K562 (cell line): Measurements from ENCODE around the gene CD2. TPM values are rescaled to one million over a fixed set of nuclear protein-coding genes. Genes with fewer than 3 reads are reported as not detected.

ENCODE experiments used
- ATAC-seq: fragments of 200-7000 bp; cut with Tn5 transposase; 3 replicates; pipeline ENCODE4 v1.9.1; 2020; ENCODE audit warnings: moderate library complexity
- BruUV-seq: library from RNA; stranded (reverse); fragments of 400-500 nt; replicated peaks from 2 replicates; lab custom pipeline; 2021; lab: Mats Ljungman, UMichigan
- CTCF ChIA-PET: fragments of 300-600 bp; formaldehyde crosslinking; extraction: SDS; loops from one replicate; lab custom pipeline; 2021; ENCODE audit warnings: low intra/inter-chr PET ratio; lab: Yijun Ruan, JAX
- POLR2A ChIA-PET: fragments of 300-600, 350-650 bp; sonication (Branson Sonifier 250); formaldehyde crosslinking; extraction: SDS; loops from one replicate; lab custom pipeline; 2021; ENCODE audit warnings: antibody characterized with exemption, inconsistent platforms; lab: Yijun Ruan, JAX
- DNase-seq, 4 experiments: peaks; one replicate each; pipeline versions ENCODE4 v3.0.0 to v3.0.0-alpha.2; 2011 to 2018; ENCODE audit warnings: low spot score in 3 of 4, mixed read lengths in 3 of 4; ENCODE audit errors: extremely low read depth in 1 of 4
- FAIRE-seq: peaks from 2 replicates; lab custom pipeline; 2011; peaks lifted over from hg19 to GRCh38; lab: Jason Lieb, UNC
- H2AFZ ChIP-seq: 2 replicates; pipeline ENCODE4 v1.6.0; 2011; ENCODE audit warnings: low read depth, low read length, control low read depth, inconsistent platforms
- H3K27ac ChIP-seq: fragments of 200-600 bp; 3 replicates; pipeline ENCODE4 v1.8.0; 2011; ENCODE audit warnings: low read depth, mild to moderate bottlenecking, control low read depth, inconsistent platforms, low read length, moderate library complexity, mixed read lengths; ENCODE audit errors: extremely low read depth
- H3K27me3 ChIP-seq, 2 experiments: fragments of 300-600 bp in 1 of 2; 2 replicates in 1 of 2; 3 replicates in 1 of 2; pipeline versions ENCODE4 v1.6.0 to v1.8.0; 2011; ENCODE audit warnings: inconsistent platforms in 2 of 2, low read length in 2 of 2, mild to moderate bottlenecking in 1 of 2, mixed read lengths in 1 of 2, moderate library complexity in 1 of 2; ENCODE audit not compliant: control insufficient read depth in 2 of 2, insufficient read depth in 2 of 2
- H3K36me3 ChIP-seq: fragments of 300-600 bp; 3 replicates; pipeline ENCODE4 v1.8.0; 2011; ENCODE audit warnings: mild to moderate bottlenecking, low read length, inconsistent platforms; ENCODE audit not compliant: control insufficient read depth, insufficient read depth
- H3K4me1 ChIP-seq, 2 experiments: fragments of 200-600 bp in 1 of 2; replicated peaks in 1 of 2; 2 replicates in 1 of 2; 3 replicates in 1 of 2; pipeline versions ENCODE4 v1.5.1 to v1.8.0; 2011; ENCODE audit warnings: inconsistent platforms in 2 of 2, low read length in 2 of 2, mild to moderate bottlenecking in 1 of 2, mixed read lengths in 1 of 2, moderate library complexity in 1 of 2; ENCODE audit not compliant: control insufficient read depth in 2 of 2, insufficient read depth in 2 of 2
- H3K4me2 ChIP-seq: 2 replicates; pipeline ENCODE4 v1.6.1; 2011; ENCODE audit warnings: low read length, control low read depth, inconsistent platforms, mixed read lengths; ENCODE audit not compliant: insufficient read depth
- H3K4me3 ChIP-seq: fragments of 200-600 bp; sonication (generic), shearing (Covaris generic); 2 replicates; pipeline ENCODE4 v1.5.1; 2016; ENCODE audit warnings: control low read depth, inconsistent platforms
- H3K79me2 ChIP-seq: fragments of 200-600 bp; 3 replicates; pipeline ENCODE4 v1.8.0; 2011; ENCODE audit warnings: low read length, inconsistent platforms; ENCODE audit not compliant: control insufficient read depth, insufficient read depth
- H3K9ac ChIP-seq, 2 experiments: 2 replicates each; pipeline versions ENCODE4 v1.6.0 to v1.6.1; 2011; ENCODE audit warnings: low read depth in 2 of 2, low read length in 2 of 2, control low read depth in 1 of 2, inconsistent platforms in 1 of 2, mild to moderate bottlenecking in 1 of 2, mixed read lengths in 1 of 2; ENCODE audit not compliant: insufficient read depth in 1 of 2
- H3K9me1 ChIP-seq: one replicate; pipeline ENCODE4 v1.6.0; 2011; ENCODE audit warnings: inconsistent platforms, mild to moderate bottlenecking, low read length, moderate library complexity; ENCODE audit not compliant: control insufficient read depth, insufficient read depth
- H3K9me3 ChIP-seq: replicated peaks from 2 replicates; pipeline ENCODE4 v1.5.1; 2011; ENCODE audit warnings: low read depth, low read length, inconsistent platforms; ENCODE audit not compliant: control insufficient read depth, insufficient read depth
- H4K20me1 ChIP-seq: replicated peaks from 2 replicates; pipeline ENCODE4 v1.6.1; 2011; ENCODE audit warnings: low read length, inconsistent platforms, mixed read lengths; ENCODE audit not compliant: control insufficient read depth, insufficient read depth
- CREBBP ChIP-seq: IDR thresholded peaks from one replicate; pipeline ENCODE4 v1.6.1; 2012; ENCODE audit warnings: low read depth, mild to moderate bottlenecking, control low read depth, inconsistent platforms, low read length
- FOXK1 ChIP-seq: sonication (generic); formaldehyde crosslinking; IDR thresholded peaks from 2 replicates; pipeline ENCODE4 v1.8.0; 2022; ENCODE audit warnings: missing genetic modification reagents, mild to moderate bottlenecking, borderline replicate concordance
- ILK ChIP-seq: fragments of 450-650 bp; IDR thresholded peaks from 2 replicates; pipeline ENCODE4 v1.6.1; 2016; ENCODE audit warnings: missing genetic modification characterization, low read depth, mild to moderate bottlenecking, missing compliant biosample characterization, moderate library complexity, borderline replicate concordance
- MEF2A ChIP-seq: IDR thresholded peaks from 2 replicates; pipeline ENCODE4 v1.6.1; 2011; ENCODE audit warnings: low read depth, mild to moderate bottlenecking, low read length, moderate library complexity; ENCODE audit not compliant: control insufficient read depth
- MEF2D ChIP-seq: conservative IDR thresholded peaks from 2 replicates; pipeline ENCODE4 v1.6.1; 2016; ENCODE audit warnings: low read depth, missing genetic modification characterization, missing compliant biosample characterization
- NFE2 ChIP-seq: IDR thresholded peaks from 2 replicates; pipeline ENCODE4 v1.6.1; 2014; ENCODE audit warnings: antibody characterized with exemption, low read depth
- NFE2L1 ChIP-seq: fragments of 450-650 bp; IDR thresholded peaks from 2 replicates; pipeline ENCODE4 v1.6.1; 2016; ENCODE audit warnings: missing genetic modification characterization, low read depth, mild to moderate bottlenecking, missing compliant biosample characterization, moderate library complexity, borderline replicate concordance
- NR3C1 ChIP-seq: sonication (generic); formaldehyde crosslinking; IDR thresholded peaks from 2 replicates; pipeline ENCODE4 v1.8.1; 2022; ENCODE audit warnings: missing genetic modification reagents
- NUFIP1 ChIP-seq: fragments of 450-650 bp; IDR thresholded peaks from 2 replicates; pipeline ENCODE4 v1.6.1; 2018; ENCODE audit not compliant: partially characterized antibody
- RBM25 ChIP-seq: fragments of 200-400 bp; formaldehyde crosslinking; IDR thresholded peaks from 2 replicates; pipeline ENCODE4 v1.6.1; 2018; ENCODE audit warnings: low read length, low read depth, moderate library complexity; ENCODE audit not compliant: severe bottlenecking
- SETDB1 ChIP-seq: IDR thresholded peaks from one replicate; pipeline ENCODE4 v1.6.1; 2012; ENCODE audit warnings: low read length, control low read depth, inconsistent platforms
- SREBF2 ChIP-seq: sonication (generic); formaldehyde crosslinking; IDR thresholded peaks from 2 replicates; pipeline ENCODE4 v1.4.0; 2020; ENCODE audit warnings: mild to moderate bottlenecking, missing genetic modification reagents
- THRAP3 ChIP-seq: fragments of 450-650 bp; IDR thresholded peaks from 2 replicates; pipeline ENCODE4 v1.6.1; 2016; ENCODE audit warnings: mild to moderate bottlenecking, inconsistent platforms, borderline replicate concordance
- ZNF551 ChIP-seq: fragments of 250-450 bp; sonication (Bioruptor Pico); IDR thresholded peaks from 2 replicates; pipeline ENCODE4 v1.5.0; 2021; ENCODE audit warnings: mild to moderate bottlenecking, moderate library complexity
- WGBS: fragments of 100-300 bp; shearing (Covaris generic); methylation state at CpG from one replicate; pipeline ENCODE4 v1.1.6; 2016; ENCODE audit warnings: low coverage, mixed read lengths; ENCODE audit not compliant: insufficient coverage; ENCODE audit errors: missing lambda C conversion rate; 5-methylcytosine and 5-hydroxymethylcytosine counted together
- in situ Hi-C: fragments of 300-500 bp; cut with MboI; formaldehyde crosslinking; loops from 4 replicates; pipeline ENCODE4 v1.15.0; 2018; ENCODE audit warnings: inconsistent platforms, mixed read lengths
- intact Hi-C: fragments of 100-400 bp; cut with micrococcal nuclease; formaldehyde crosslinking; loops from 2 replicates; pipeline ENCODE4 v1.14.2; 2022
- polyA plus RNA-seq, 8 experiments: library from polyadenylated mRNA; depleted of rRNA in 4 of 8; stranded (reverse) in 5 of 8; unstranded in 3 of 8; fragments of >200 nt; fragmentation: Nextera tagmentation in 2 of 8; fragmentation: Illumina TruSeq in 1 of 8; extraction: Ambion mirVana in 2 of 8; extraction: Trizol in 1 of 8; gene quantifications; 2 replicates each; pipeline versions ENCODE4 v1.2.1 to v1.2.3, GENCODE V29; 2011 to 2014; ENCODE audit warnings: inconsistent platforms in 1 of 8, missing spikeins in 1 of 8
- total RNA-seq, 7 experiments: library from RNA; depleted of rRNA in 6 of 7; stranded (reverse); fragments of >200 nt in 6 of 7; fragmentation: Illumina TruSeq in 2 of 7; extraction: Trizol in 2 of 7; gene quantifications; 2 replicates each; pipeline versions ENCODE4 v1.2.1 to v1.2.3, GENCODE V29; 2011 to 2021; ENCODE audit warnings: low replicate concordance in 1 of 7
- TF ChIP-seq, protein P1 (sequence below): sonication (generic); formaldehyde crosslinking; IDR thresholded peaks from 2 replicates; pipeline ENCODE4 v1.9.0; 2022; ENCODE audit warnings: mild to moderate bottlenecking, missing genetic modification reagents
- TF ChIP-seq, protein P2 (sequence below): fragments of 150-350 bp; conservative IDR thresholded peaks from 2 replicates; pipeline ENCODE4 v1.6.1; 2014; ENCODE audit warnings: low read length

The CD2 gene
- total and polyA plus RNA-seq, 9 of the 15 experiments (the other 6 are each of a cell fraction or from before 2014, with no cell fraction given) = 0.07 to 0.16 TPM; not detected in 7

DNA sequence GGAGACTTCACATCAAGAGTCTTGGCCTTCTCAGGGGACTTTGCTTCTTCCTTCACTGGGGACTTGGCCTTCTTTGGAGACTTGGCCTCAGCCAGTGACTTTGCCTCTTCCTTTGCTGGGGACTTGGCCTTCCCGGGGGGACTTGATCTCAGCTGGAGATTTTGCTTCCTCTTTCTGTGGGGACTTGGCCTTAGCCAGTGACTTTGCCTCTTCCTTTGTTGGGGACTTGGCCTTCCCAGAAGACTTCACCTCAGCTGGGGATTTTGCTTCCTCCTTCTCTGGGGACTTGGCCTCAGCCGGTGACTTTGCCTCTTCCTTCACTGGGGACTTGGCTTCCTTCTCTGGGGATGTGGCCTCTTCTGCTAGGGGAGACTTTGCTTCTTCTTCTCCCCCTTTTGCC lies 13.5 kb upstream of the CD2 start:
- intact Hi-C loops = no loop called here
- ChIA-PET CTCF (no interaction called here), POLR2A (interaction anchor here (0.5 to 1.8 kb wide), 3 partner anchors 56 to 319 kb away, joined by 3 to 8 read pairs (median 3); partner anchors contain the start of gene TTF2)
- Histone ChIP-seq H3K79me2 (no peaks in the 10 kb centered on the region), H3K9me1 (no peaks in the 10 kb centered on the region), H4K20me1 (no peaks in the 10 kb centered on the region), H3K9ac (no peak overlapping the region), H2AFZ (no peak overlapping the region; the same call in 1 of the 2 replicates), H3K27ac (no peak overlapping the region), H3K9me3 (peaks cover 14% of the 10 kb centered on the region), H3K4me1 (peaks cover 0 to 10% of the 10 kb centered on the region in 2 experiments; a peak in 1 of 5 replicates), H3K27me3 (no peaks in the 10 kb centered on the region; a peak in 1 of 5 replicates), H3K4me2 (no peak overlapping the region), H3K36me3 (no peaks in the 10 kb centered on the region), H3K4me3 (no peak overlapping the region)
- BruUV-seq = no TSS peak
- ATAC-seq = no peak
- no peak for DNase-seq
- 29% methylated on average over 1 of the region's 2 CpGs for WGBS
- in situ Hi-C loops = loop anchor here (5.0 to 25.0 kb wide), 2 partner anchors 82 to 547 kb away; no protein-coding TSS in a partner anchor
- TF ChIP-seq THRAP3 = no peak
- TF ChIP-seq NR3C1 (CRISPR knock-in tag) = no peak
- TF ChIP-seq MEF2A = no peak
- no peak for TF ChIP-seq ZNF551
- TF ChIP-seq, protein P1, sequence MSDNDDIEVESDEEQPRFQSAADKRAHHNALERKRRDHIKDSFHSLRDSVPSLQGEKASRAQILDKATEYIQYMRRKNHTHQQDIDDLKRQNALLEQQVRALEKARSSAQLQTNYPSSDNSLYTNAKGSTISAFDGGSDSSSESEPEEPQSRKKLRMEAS (CRISPR knock-in tag) = no peak
- TF ChIP-seq NFE2 = no peak
- TF ChIP-seq RBM25 = no peak
- TF ChIP-seq MEF2D (tag) = no peak
- no peak for TF ChIP-seq NUFIP1
- no peak for TF ChIP-seq ILK
- TF ChIP-seq SREBF2 (CRISPR knock-in tag) = no peak
- TF ChIP-seq SETDB1 = no peak
- no peak for TF ChIP-seq NFE2L1
- no peak for TF ChIP-seq CREBBP
- TF ChIP-seq FOXK1 (CRISPR knock-in tag) = no peak
- TF ChIP-seq, protein P2, sequence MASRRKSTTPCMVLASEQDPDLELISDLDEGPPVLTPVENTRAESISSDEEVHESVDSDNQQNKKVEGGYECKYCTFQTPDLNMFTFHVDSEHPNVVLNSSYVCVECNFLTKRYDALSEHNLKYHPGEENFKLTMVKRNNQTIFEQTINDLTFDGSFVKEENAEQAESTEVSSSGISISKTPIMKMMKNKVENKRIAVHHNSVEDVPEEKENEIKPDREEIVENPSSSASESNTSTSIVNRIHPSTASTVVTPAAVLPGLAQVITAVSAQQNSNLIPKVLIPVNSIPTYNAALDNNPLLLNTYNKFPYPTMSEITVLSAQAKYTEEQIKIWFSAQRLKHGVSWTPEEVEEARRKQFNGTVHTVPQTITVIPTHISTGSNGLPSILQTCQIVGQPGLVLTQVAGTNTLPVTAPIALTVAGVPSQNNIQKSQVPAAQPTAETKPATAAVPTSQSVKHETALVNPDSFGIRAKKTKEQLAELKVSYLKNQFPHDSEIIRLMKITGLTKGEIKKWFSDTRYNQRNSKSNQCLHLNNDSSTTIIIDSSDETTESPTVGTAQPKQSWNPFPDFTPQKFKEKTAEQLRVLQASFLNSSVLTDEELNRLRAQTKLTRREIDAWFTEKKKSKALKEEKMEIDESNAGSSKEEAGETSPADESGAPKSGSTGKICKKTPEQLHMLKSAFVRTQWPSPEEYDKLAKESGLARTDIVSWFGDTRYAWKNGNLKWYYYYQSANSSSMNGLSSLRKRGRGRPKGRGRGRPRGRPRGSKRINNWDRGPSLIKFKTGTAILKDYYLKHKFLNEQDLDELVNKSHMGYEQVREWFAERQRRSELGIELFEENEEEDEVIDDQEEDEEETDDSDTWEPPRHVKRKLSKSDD = no peak
- FAIRE-seq = no peak
